GM21528 (cell line): ENCODE results near the gene FOXC1.
A peak's percentile ranks its signal among the peaks of the same experiment; 100 is the strongest.

Experiments used
- ATAC-seq: cut with Tn5 transposase; IDR thresholded peaks from one replicate; pipeline ENCODE4 v1.9.1; 2021; ENCODE audit warnings: mild to moderate bottlenecking, moderate library complexity; ENCODE audit not compliant: unreplicated experiment, low FRiP score

Gene FOXC1

DNA sequence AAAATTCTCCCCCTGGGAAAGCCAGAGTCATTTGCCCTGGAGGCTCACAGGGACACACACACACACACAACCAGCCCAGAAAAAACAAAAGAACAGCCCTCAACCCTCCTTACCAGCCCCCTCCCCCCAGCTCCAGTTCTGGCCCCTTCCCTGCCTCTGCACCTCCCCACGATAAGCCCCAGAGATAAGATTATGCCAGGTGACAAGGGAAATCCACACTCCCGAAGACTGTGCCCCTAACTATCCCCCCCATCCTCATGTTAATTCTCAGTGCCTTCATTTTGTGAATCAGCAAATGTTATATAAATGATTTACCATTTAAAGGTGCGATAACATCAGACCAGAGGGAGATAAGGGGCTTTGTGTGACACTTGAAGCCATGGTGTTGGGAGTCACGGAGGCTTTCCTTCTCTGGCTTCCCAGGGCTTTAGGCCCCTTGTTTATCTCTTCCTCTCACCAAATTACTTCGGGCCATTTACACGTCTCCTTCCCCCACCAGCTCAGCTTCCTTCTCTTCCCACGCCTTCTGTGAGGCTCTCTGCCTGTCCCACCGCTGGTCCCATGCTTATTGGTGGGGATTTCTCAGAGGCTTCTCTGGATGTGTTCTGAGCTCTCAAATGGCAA, 12.5 kb upstream of the FOXC1 start:
- no peak for ATAC-seq

DNA sequence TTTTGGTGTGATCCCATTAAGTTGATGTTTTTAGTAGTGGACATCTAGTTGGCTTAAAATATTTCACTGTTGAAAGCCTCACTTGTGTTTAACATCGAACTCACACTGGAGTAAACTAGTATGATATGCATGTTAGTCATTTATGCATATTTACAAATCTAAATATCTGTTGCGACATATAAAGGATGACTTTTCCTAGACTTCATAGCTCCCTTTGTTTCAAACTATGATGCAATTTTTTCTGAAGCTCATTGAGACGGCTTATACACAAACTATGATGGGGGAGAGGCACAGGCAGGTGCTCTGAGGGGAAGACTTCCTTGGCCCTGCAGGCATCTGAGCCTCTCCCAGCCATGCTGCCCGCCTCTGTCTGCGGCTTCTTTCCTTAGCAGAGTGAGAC, 11.8 kb upstream of the FOXC1 start:
- ATAC-seq, result no peak

DNA sequence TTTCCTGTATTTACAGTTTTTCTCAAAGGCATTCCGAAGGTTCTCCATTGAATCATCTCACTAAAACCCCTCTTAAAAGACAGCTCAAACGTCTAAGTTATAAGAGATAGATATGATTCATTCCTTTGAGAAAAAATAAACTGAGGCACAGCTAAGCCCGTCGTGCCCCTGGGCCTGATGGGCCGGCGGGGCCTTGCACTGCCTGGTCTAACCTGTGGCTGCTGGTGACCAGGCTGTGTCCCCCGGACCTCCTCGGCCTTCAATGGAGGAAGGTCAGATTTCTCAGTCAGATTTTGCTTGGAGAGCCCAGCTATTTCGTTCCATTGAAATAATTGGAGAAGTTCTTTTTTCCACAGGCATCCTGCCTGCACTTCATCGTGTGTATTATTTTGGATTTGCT, 11.3 kb upstream of the FOXC1 start:
- no peak for ATAC-seq

DNA sequence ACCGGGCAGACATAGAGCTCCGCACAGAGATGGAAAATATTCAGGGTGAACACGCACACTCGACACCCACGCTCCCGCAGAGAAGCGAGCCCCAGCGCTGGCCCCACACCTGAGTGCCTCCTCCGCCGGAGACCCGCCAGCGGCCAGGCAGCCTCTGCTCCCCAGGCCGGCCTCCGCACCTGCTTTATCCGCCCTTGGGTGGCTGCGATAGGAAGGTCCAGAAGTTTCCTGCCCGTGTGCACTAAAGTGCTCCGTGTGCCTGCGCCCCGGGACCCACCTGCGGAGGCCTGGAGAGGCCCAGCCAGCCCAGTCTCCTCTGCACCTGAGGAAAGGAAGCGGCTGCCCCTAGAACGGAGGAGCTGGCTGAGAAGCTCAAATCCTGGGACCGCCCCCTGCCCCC, 10.8 kb upstream of the FOXC1 start:
- no peak for ATAC-seq

DNA sequence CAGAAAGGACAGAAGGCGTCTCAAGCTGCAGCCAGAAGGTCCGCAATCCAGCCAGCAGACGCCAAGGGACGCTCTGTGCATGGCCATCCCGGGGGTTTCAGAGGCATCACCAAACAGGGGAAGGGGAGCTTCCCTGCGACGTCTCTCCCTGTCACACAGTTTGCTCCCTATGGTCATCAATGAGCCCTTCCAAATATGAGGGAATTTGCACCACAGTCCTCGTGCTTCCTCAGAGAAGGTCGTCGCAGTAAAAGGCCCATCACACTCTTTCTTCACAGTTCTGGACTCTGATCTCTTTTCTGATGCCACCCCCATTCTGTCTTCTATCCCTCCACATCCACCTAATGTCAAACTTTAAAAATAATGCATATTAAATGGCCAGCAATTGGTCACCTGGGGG, 10.2 kb upstream of the FOXC1 start:
- ATAC-seq, result no peak

DNA sequence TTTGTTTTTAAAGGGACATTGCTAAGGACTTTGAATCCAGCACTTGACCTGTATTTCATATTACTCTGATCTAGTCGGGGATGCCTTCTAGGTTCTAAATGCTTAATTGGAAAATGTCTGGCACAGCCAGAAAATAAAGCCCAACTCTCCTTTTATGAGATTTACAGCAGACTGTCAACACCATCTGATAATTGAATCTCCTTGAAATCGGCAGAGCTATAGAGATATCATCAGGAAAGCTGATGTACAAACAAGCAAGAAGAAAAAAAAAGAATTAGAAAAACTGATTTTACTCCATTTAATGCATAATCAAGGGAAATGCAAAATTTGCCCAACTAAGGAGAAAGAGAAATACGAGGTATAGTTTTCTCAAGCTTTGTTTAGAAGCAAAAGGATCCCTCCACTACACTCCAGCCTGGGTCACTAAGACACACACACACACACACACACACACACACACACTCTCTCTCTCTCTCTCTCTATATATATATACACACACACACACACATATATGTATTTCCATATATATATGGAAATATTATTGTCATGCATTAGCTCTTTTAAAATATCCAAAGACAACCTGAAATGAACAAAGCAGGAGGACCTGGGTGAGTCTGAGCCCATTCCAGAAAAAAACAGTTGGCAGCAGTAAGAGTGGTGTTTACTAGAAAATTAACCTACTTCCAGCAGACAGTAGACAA, 9.5 kb upstream of the FOXC1 start:
- ATAC-seq, result no peak

DNA sequence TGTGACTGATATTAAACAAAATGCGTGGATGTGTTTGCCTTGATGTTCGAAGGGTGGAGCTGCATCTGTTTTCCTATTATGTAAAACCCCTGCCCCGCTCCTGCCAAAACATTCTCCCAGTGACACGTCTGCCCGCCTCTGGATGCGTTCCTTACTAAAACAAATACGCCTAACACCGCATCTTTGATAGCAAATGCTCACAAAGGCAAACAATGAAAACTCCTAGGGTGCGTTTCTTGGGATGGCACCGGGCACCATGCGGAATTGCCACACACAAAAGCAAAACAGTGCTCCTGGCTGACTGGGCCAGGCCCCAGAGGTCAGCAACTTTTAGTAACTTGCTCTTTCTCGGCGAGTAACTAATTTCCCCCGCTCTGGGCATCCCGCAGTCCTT, 9.0 kb upstream of the FOXC1 start:
- ATAC-seq, result no peak

DNA sequence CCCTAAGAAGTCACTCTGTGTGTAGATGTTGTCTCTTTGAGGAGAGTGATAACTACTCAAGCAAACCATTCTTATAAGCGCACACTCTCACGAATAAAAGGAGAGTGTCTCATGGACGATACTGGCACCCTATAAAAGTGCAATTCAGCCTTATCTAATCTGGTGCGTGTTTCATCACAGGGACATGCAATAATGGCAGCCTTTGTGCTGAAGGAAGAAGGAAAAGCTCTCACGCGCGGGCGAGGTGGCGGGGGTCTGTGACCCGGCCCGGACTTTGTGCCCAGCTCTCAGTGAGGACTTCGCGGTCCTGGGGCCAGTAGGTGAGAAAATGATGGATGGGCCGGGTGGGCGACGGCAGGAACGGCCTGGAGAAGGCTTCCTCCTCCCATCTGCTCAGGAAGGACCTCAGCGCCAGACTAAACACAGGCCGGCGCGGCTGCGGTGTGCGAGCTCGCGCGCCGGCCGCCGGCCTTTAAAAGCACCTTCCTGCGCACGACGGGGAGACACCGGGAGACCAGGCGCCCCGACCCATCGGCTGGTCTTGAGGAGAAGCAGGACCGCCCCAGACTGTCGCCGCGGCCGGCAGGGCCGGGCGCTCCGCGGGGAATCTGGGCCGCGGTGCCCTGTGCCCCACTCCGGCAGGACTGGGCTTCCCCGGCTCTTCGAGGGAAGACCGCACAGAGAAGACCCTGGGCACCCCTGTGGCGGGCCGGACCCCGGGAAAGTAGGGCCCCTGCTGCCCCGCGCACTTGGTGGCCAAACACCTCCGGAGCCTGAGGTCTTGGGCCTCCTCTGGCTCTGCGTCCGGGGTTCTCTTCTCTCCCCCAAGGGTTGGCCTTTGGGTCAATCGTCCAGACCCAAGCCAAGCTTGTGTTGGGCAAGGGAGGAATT, 8.3 kb upstream of the FOXC1 start:
- no peak for ATAC-seq

DNA sequence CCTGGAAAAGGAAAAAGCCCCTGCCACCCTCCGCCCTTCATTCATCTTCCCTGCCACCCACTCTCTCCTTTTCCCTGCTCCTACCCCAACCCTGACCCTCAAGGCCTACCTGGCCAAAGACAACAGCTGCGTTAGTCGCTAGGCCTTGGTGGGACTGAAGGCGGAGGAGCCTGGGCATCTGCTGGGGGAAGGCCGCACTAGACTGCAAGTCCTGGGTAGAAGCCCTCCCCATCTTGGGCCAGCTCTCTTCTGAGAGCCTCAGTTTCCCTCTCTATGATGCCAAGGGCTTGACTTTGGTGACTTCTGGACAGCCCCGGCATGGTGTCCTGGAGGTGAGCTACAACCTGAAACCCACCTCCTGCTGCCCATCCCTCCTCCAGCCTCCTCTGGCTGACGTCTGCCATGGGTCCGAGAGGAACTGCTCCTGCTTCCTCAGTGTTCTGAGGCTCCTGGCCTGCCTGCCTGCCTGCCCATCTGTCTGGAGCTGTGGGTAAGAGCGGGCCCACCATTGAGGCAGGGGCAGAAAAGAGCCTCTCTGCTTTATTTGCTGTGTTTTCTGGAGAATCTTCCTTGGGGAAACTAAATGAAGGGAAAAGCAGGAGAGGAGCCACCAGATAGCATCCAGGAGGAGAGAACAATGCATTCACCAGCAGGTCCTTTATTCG, 7.5 kb upstream of the FOXC1 start:
- ATAC-seq, result no peak

DNA sequence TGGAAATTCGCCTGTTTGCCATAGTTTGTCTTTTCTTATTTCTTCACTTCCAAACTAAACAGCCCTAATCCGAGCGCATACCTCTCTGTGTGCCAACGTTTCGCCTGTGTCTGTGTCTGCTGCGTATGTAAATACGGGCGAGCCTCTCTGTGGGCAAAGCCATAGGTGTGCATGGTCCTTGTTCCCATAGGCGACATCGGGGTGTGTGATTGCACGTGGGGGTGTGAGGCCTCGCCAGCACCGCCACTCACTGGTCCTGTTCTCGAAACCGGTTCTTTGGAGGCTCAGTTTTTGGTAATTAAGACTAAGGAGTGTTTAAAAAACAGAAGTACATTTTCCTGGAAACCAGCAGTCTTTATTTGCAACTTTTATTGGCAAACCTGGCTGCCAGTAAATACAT, 6.0 kb upstream of the FOXC1 start:
- no peak for ATAC-seq

DNA sequence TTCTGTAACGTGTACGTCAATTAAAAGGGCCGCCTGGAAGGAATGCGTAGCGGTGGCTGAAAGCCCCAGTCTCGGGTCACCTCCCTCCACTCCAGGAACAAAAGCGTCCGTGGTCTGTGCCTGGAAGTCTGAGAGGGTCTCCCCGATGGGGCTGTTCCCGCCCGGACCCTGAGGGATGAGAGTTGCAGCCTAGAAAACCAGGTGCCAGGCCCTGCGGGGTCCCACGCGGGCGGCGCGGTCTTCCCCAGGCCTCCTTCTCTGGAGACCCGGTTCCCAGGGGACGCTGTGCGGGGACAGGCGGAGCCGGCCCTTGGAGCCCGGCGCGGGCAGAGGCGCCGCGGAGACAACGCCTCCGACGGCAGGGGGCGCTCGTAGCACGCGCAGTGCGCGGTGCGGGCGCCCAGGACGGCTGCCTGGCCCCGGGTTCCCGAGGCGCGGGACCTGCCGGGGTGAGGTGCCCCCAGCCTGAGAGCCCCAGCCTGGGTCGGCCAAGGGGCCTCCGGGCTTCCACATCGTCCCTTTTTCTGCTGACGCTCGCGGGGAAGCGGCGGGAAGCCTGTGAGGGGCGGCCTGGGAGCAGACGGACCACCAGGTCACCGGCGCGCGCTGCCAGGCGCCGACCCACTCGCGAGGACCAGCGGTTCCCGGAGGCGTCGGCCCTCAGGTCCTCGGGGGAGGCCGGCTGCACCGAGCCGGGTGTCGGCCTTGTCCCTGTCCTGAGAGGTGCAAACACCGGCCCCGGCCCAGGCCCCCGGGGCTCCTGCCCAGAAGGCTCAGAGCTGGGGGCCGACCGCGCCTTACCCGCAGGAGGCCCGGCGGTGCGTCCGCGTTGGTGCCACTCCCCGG, 5.3 kb upstream of the FOXC1 start:
- peak; percentile 71 for ATAC-seq

DNA sequence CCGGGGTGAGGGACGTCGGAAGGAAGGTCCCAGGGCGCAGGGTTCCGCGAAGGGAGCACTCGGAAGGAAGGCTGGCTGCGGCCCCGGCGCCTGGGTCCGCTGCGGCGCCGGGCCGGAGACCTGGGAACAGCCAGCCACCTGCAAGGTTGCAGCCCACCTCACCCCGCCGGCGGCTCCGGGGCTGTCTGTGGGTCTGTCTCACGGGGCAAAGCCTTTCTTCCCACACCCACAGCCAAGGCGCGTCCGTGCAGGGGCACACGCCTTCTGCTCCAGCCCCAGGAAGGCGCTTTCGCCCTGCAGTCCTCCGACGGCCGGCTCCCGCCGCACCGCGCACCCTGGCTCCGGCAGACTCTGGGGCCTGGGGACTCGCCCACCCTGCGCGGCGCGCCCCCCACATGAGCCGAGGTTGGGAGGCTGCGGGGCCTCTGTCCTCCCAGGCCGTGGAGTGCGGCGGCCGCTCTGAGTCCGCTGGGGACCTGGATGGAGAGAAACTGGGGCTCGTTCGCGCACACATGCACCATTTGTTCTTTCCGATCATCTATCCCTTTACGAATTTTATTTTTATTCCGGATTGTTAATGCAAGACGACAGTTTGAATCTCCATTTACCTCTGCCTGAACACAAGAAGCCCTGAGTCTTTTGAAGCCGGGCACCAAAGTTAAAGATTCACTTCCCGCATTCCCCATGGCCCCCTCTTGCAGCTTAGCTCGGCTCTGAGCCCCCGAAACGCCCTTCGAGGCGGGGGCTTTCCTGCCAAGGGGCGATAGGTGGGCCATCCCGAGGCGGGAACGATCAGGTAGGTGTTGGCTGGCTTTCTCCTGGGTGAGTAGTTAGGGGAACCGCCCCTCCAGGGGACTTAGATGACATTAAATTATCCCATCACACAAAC, 4.5 kb upstream of the FOXC1 start:
- no peak for ATAC-seq

DNA sequence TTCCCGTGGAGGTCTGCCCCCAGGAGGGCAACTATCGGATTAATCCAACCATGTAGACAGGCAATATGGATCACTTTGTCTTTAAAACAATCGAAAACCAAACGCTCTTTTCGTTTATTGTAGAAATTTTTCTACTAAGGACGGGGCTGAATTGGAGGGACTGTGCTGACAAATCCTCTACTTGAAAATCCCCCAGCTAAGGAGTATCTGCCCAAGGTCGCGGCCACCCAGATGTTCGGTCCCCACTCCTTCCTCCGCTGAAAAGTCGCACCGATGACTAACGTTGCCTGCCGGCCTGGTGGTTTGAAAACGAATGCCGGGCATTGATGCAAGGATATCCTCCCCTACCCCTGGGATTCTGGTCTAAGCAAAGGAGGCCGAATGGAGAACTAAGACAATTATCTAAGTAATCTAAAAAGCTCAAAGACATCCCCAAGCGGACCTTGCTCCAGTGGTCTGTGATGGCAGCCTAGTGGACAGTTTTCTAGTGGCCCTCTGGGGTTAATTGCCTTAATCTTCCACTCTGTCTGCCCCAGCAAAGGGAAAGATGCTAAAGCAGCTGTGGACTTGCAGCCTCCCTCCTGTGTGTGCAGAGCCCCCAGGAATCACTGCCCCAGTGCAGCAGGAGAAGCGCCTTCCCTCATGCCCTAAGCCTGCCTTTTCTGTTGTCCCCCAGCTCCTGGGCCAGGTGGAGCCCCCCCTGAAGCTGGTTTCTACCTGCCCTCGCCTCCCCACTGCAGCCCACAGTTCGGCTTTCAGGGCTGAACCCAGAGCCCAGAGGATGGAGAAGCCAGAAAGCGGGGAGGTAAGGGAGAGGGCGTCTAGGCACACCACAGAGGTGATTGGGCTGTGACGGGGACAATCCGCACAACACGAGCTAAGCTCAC, 3.6 kb upstream of the FOXC1 start:
- no peak for ATAC-seq

DNA sequence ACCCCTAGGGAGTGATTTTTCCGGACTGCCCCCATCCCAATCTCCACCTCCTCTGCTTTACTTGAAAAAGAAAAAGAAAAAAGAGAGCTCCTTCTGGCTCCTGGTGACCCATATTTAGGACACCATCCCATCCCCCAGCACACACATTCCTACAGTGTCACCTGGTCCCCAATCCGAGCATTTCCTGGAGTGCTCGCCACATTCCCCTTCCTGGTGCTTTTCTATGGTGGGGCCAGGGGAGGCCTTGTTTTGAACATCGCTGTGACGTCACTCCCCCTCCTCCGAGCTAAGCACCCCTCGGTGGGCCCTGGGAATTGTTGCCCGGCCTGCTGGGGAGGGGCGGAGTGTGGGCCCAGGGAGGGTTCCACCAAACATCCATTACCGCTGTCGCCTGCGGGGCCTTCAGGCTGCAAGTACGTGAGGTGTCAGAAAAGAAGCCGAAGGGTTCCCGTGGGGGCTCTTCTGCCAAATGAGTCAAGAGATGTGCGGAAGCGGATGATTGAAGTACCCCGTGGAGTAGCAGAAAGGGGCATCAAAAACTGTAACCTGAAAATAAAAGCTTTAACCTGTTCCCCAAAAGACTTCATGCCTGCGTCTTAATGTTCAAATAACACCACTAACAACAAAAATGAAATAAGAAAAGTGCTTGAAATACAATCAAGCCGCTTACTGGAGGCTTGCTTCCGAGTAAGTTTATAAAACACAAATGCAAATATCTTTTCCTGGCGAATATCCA, 2.8 kb upstream of the FOXC1 start:
- no peak for ATAC-seq

DNA sequence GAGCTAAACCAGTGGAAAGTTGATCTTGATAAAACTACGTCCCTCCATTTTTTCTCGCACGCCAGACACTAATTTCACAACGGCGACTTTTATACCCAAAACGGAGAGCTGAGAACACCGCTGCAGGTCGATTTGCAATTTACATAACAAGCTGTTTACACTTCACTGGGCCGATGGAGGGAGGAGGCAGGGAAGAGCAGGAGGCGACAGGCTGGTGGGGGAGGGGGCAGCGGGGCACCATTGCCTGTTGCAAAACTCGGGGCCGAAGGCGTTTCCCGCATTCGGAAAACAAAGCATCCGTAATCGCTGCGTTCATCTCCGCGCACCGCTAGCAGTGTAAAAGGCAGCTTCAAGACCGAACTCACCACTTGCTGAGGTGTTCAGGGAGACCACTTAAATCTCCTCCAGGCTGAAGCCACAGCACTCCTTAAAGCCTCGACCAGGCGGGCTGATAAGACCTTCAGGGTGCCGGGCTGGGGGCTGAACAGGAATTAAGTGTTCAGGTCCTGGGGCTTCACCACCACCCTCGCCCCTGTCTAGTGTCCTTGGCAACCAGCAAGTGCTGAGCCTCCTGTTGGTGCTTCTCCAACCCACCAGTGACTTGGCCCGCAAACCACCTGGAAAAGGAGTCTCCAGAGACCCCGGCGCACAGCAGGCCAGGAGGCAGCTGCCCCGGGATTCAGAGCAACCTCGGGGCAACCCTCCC, 2.0 kb upstream of the FOXC1 start:
- no peak for ATAC-seq

DNA sequence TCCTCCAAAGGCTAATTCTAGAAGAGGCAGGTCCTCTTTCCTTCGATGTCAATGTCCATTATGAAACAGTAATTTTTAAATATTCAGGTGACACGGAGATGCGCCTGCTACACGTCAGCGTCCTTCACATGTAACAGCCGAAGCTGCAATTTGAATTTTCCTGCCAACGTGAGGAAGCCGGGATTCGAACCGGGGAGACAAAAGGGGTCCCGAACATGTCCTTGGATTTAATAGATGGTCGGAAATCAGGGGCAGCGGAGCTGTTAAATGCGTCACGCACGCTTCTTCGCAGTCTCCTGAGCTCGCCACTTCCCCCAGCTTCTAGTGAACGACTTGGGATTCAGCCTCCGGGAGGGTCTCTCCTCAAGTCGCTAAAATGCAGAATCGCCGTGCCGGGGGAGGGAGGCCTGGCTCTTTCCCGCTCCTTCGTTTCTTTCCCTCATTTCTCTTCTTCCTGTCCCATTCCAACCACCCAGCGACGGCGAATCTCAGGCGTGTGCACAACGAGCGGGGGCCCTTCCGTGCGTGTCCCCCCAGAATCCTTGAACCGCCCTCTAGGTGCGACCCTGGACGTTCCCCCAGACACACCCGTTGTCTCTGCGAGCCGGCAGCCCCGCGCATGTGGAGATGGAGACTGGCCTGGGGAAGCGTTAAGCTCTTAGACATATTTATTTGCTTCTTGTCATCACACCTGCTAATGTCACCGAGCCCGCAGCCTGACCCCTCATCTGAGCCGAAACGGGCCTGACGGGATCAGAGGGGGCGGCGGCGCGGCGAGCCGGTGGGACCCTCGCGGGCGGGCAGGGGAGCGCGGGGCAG, 1.3 kb upstream of the FOXC1 start:
- no peak for ATAC-seq
